Cardiac septum (tissue), 1 donor: ENCODE data around the gene SLC66A2. TPM values are rescaled to one million over a fixed set of nuclear protein-coding genes. Genes with fewer than 3 reads are reported as not detected.

Experiments
- DNase-seq: peaks from one replicate; pipeline ENCODE4 v3.0.0-alpha.2; 2020; ENCODE audit warnings: low spot score
- intact Hi-C: fragments of 100-400 bp; cut with DNase I; formaldehyde crosslinking; loops from one replicate; pipeline ENCODE4 v1.14.0; 2022
- total RNA-seq: library from RNA; stranded (reverse); fragmentation: NEBNext Ultra II Directional; extraction: Animal tissue kit (Norgen Biotek cat#: 25700); gene quantifications from one replicate; pipeline ENCODE4 v1.2.1, GENCODE V29; 2021
- donor health status: DM: no; HTN: no; CAD: no.

The SLC66A2 gene
- total RNA-seq, 1 donor from 2014 or later = 23.5 TPM

GRCh38 chr18:79953971-79954651, 2.7 kb upstream of the SLC66A2 start:
- peak; percentile 44 for DNase-seq
- intact Hi-C loops = loop anchor here (5.0 kb wide), 1 partner anchor 78 kb away; the partner anchor contains the start of gene RBFA

- peak; percentile 70 for DNase-seq
- intact Hi-C loops = loop anchor here (5.0 kb wide), 1 partner anchor 79 kb away; the partner anchor contains the start of gene RBFA
Measured at GRCh38 chr18:79952996-79953559, 1.6 kb upstream of the SLC66A2 start.

GRCh38 chr18:79952456-79952995, 1.1 kb upstream of the SLC66A2 start:
- intact Hi-C loops = loop anchor here (5.0 kb wide), 1 partner anchor 80 kb away; the partner anchor contains the start of gene RBFA
- DNase-seq = peak; percentile 50

- intact Hi-C loops = loop anchor here (2.0 to 5.0 kb wide), 2 partner anchors 38 to 82 kb away; partner anchors contain the start of genes RBFA and TXNL4A
- DNase-seq = peak; percentile 74
Measured at GRCh38 chr18:79950515-79951341, 725 bp downstream of the SLC66A2 start.

GRCh38 chr18:79949697-79950487, 1.6 kb downstream of the SLC66A2 start:
- intact Hi-C loops = loop anchor here (2.0 to 10.0 kb wide), 3 partner anchors 39 to 565 kb away; partner anchors contain the start of genes RBFA and TXNL4A
- DNase-seq = peak; percentile 84

GRCh38 chr18:79948719-79949411, 2.6 kb downstream of the SLC66A2 start:
- intact Hi-C loops = loop anchor here (10.0 kb wide), 1 partner anchor 564 kb away; no protein-coding TSS in a partner anchor
- peak; percentile 50 for DNase-seq

GRCh38 chr18:79947881-79948610, 3.4 kb downstream of the SLC66A2 start:
- peak; percentile 19 for DNase-seq
- intact Hi-C loops = loop anchor here (10.0 kb wide), 1 partner anchor 563 kb away; no protein-coding TSS in a partner anchor

- intact Hi-C loops = loop anchor here (10.0 kb wide), 1 partner anchor 562 kb away; no protein-coding TSS in a partner anchor
- DNase-seq = peak; percentile 64
Measured at GRCh38 chr18:79947054-79947755, 4.2 kb downstream of the SLC66A2 start.

GRCh38 chr18:79945118-79946042, 6.1 kb downstream of the SLC66A2 start:
- intact Hi-C loops = loop anchor here (10.0 kb wide), 1 partner anchor 561 kb away; no protein-coding TSS in a partner anchor
- peak; percentile 63 for DNase-seq

GRCh38 chr18:79944746-79945117, 6.7 kb downstream of the SLC66A2 start:
- intact Hi-C loops = loop anchor here (10.0 kb wide), 1 partner anchor 560 kb away; no protein-coding TSS in a partner anchor
- peak; percentile 33 for DNase-seq

- peak; percentile 67 for DNase-seq
- intact Hi-C loops = loop anchor here (10.0 kb wide), 1 partner anchor 559 kb away; no protein-coding TSS in a partner anchor
Measured at GRCh38 chr18:79944126-79944731, 7.2 kb downstream of the SLC66A2 start.

GRCh38 chr18:79943608-79944125, 7.8 kb downstream of the SLC66A2 start:
- intact Hi-C loops = loop anchor here (10.0 kb wide), 1 partner anchor 559 kb away; no protein-coding TSS in a partner anchor
- DNase-seq = peak; percentile 72

- intact Hi-C loops = loop anchor here (10.0 kb wide), 1 partner anchor 558 kb away; no protein-coding TSS in a partner anchor
- peak; percentile 68 for DNase-seq
Measured at GRCh38 chr18:79942786-79943607, 8.5 kb downstream of the SLC66A2 start.

GRCh38 chr18:79942211-79942610, 9.2 kb downstream of the SLC66A2 start:
- peak; percentile 51 for DNase-seq
- intact Hi-C loops = loop anchor here (10.0 kb wide), 1 partner anchor 557 kb away; no protein-coding TSS in a partner anchor
